Measurements from ENCODE around the gene SMAD6.

GRCh38 chr15:66654361-66654738 lies 47.7 kb upstream of the SMAD6 start:
- TF ChIP-seq CTCF (IDR thresholded peaks at IDR 0.05; ENCODE audit: low read depth, low read length, poor library complexity, severe bottlenecking) (no peak), EZH2phosphoT487 (IDR thresholded peaks at IDR 0.05; ENCODE audit: borderline replicate concordance, low read length) (no peak)

Data from DOHH2 (cell line).